Posterior cingulate gyrus (tissue), 11 donors: ENCODE data around the gene MTCL1.

ENCODE experiments used
- DNase-seq, 10 donors: peaks; one replicate each; pipeline versions ENCODE4 v3.0.0 to v3.0.0-alpha.2; 2020 to 2021; ENCODE audit warnings: mixed read lengths in 3 of 10
- intact Hi-C: fragments of 100-400 bp; cut with DNase I; formaldehyde crosslinking; loops from one replicate; pipeline ENCODE4 v1.15.1; 2023

Gene MTCL1

DNA sequence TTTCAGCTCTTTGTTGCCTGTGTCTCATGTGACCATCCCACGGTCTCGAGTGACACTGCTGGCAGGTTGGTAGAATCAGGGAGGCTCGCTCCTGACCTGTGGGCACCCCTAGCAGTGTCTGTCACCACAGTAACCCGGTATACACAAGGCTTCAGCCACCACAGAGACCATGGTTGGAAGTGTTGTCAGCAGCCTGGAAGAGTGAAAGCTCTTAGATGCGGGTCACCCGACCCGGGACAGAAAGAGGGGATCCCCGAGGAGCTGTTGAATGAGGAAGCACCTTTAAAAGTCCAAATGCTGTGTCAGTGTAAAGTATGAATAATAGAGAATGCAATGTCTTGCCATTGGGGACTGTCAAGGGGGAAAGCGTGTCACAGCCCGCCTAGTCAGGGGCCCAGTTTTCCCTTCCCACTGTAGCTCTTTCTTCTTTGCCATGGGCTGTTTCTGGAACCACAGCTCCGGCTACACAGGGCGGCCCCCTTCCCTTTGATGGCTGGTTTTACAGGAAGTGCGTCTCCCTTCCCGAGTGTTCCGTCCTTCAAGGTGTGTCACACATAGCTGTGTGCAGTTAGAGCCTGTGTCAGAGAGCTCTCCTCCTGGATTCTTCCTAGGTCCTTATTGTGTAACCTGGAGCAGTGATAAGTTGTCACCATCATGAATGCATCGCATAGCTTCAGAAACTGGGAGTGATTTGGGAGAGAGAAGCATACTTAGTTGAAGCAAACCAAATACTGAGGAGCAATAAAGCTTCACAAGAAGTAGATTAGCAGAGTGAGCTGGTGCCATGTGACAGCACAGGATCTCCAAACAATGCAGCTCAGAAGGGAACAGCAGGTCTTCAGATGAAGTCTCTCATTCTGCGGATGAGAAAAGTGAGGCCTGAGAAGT, 81.4 kb downstream of the MTCL1 start:
- DNase-seq: no peak
- intact Hi-C loops: loop anchor here (10.0 kb wide), 1 partner anchor 82 kb away; the partner anchor contains the start of gene MTCL1

DNA sequence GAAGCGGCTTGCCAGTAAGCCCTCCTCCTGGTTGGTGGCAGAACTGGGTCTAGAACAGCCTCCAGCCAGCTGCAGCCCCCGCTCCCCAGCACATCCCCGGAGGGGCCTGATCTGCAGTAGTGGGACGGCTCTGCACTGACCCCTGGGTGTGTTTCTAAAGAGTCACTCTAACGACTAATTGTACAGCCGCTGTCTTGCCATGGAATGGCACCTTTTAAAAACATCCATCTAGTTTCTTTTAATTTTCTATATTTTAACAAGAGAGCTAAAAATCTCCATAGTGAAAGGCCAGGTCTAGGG, 82.0 kb downstream of the MTCL1 start:
- intact Hi-C loops: loop anchor here (10.0 kb wide), 1 partner anchor 83 kb away; the partner anchor contains the start of gene MTCL1

DNA sequence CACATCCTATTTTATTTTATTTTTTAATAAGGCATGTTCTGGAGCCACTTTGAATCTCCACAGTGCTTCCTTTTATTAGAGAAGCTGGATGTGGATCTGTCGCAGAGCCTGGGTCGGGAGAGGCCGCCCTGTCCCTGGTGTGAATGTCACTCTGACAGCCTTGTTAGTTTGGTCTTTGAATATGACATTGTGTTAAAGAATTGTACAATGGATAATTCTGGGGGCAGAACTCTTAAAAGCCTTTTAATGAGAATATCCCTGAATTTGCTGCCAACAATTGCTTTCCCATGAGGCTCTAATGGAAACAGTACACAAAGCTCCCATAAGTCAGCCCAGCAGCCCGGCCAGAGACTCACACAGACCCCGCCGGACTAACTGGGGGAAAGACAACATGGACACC, 82.4 kb downstream of the MTCL1 start:
- intact Hi-C loops: loop anchor here (10.0 kb wide), 1 partner anchor 83 kb away; the partner anchor contains the start of gene MTCL1
- no peak for DNase-seq

More for the DNA sequence above, 82.0 kb downstream of the MTCL1 start:
- no peak for DNase-seq

DNA sequence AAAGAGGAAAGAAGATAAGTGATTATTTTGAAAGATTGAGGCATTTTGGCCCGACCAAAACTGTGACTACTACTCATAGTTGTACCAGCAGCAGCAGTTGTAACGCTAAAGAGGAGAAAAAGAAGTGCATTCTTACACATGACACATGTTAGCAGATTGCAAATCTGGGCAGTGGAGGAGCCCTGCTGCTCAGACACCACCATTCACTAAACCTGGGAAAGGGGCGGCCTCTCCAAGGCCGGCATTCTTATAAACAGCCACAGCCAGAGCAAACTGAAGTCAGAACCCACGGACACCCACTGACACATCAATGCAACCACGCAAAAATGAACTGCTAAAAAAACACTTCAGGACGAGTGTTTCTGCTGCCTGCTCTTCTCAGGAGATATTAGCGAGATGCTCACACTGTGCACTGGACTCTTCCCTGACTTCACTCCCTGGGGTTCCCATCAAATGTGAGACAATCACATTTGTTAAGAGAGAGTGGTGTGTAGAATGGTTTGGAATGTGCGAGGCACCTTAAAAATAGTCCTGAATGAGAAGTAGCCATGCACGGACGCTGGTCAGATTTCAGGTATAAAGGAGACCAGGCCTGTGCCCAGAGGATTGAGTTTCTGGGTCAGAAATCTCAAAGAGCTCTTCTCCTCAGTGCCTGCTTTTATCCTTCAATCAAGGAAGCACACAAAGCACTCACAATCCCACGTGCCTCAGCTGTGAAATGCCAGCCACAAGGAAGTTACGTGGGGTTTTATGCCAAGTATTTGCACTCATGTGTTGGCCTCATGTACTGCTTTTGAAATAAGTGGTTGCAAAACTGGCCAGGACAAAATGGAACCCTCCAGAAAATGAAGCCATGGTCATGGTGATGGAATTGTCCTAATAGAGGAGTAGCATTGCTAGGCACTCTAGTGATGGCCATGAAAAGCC, 83.4 kb downstream of the MTCL1 start:
- DNase-seq: no peak
- intact Hi-C loops: loop anchor here (10.0 kb wide), 1 partner anchor 84 kb away; the partner anchor contains the start of gene MTCL1

DNA sequence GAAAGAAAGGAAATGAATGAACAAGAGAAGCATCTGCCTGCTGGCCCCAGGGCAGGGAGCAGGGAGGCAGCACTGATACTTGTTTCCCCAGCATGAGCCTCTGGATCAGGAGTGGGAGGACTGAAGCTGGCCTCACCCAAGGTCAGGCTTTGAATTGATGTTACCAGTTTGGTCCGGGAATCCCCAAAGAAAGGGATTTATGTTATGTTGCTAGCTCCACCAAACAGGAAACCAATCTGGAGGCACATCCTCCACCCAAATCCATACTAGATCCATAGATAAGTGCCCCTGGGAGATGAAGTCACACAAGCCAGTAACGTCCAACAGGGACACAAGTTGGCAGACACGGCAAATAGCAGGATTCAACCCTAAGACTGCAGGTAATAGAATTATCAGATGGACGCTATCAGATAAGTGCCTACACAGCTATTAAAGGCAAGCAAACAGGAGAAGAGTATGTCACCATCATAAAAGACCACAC, 85.9 kb downstream of the MTCL1 start:
- intact Hi-C loops: no loop called here
- DNase-seq: no peak

DNA sequence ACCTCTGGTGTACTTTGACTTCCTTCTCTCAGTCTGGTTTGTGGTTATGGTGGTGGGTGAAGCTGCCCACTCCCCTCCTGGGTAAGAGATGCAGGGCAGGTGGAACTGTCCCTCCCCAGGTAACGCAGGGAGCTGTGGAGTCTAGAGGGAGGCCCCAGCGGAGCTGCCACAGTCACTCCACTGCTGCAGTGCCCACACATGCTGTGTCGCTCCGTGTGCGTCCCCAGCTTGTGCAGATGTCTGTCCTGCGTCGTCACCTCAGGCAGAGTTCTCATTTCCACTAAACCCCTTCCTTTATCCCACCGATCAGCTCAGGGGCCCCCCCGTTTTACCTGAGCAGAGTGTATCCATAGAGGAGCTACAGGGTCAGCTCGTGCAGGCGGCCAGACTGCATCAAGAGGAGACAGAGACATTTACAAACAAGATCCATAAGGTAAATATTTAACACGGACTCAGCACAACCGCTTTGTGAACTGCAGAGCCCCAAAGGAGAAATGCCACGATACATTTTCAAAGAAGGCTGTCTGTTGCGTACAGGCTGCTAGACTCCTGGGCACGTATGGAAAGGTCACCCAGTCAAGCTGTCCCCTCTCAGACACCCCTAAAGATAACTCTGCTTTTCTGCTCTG, 87.4 kb downstream of the MTCL1 start:
- intact Hi-C loops: no loop called here
- no peak for DNase-seq

DNA sequence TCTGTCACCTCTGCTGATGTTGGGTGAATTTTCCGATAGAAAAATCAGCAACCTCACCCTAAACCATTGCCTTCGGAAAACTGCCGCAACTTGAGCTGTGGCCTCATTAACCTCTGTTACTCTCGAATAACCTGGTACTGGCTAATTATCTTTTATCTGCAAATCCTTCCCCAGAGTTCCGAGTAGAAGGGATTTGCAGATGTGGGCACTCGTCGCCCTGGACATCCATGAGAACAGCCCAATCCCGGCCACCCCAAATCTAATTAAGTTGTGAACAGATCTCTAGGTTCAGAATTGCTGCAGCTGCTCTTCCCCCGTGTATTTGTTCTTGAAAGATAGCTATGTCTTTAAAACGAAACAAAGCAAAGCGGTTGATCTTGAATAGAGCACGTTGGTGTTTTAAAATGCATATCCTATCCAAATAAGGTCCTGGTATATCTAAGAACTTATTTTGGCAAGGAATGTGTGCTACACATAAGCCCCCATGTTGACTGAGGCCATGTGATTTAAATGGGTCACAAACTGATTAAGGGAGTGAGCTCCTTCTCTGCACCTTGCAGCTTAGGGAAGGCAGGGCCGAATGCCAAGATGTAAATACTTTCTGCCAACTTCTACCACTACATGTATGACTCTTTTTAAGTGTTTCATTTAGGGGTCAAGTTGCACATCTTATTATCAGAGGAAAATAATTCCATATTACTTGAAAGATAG, 88.2 kb downstream of the MTCL1 start:
- no peak for DNase-seq
- intact Hi-C loops: no loop called here

DNA sequence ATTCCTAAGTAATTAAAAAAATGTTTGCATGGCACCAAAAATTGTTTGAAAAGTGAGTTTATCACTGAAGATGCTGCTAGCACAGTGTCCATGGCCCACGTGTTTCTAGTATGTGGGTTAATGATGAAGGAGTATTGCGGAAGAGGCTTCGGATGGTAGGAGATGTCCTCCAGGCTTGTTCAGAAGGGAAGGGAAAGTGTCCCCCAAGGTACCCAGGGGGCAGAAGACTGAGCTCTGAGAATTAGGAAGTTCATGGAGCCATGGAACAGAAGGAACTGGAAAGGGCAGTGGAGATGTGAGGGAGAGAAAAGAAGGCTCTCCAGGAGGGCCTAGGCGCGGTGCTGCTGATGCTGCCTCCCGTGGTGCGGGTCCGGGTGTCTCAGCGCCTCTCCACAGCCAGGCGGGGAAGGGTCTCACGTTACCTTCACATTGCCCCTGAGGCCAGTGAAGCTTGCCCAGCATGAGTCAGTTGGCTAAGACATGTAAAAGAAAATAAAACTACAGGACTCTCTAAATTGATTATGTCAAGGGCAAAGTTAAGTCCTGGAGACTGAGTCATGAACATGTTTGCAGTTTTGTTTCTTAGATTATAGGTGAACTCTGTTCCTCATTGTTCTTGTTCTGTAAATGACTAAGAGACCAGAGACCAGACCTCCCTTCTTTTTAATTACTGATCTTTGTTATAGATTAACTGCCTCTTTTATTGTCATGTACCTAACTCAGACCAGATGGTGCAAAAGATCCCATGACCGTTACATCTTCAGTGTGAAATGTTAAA, 89.0 kb downstream of the MTCL1 start:
- intact Hi-C loops: no loop called here
- no peak for DNase-seq

DNA sequence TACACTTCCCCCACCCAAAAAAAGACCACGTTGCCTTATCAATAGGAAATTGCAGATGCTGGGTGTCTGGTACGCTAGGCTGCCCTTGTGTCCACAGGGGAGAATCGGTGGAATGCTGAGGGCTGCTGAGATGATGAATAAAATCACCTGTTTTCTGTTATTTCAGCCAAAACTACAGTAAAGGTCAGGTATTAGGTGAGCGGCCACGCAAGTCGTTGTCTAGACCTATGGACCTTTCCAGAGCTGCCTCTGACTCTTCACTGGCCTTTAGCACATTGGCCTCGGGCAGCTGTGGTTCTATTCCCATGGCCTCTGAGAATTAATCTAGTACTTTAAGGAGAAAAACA, 89.6 kb downstream of the MTCL1 start:
- intact Hi-C loops: no loop called here
- DNase-seq: no peak

DNA sequence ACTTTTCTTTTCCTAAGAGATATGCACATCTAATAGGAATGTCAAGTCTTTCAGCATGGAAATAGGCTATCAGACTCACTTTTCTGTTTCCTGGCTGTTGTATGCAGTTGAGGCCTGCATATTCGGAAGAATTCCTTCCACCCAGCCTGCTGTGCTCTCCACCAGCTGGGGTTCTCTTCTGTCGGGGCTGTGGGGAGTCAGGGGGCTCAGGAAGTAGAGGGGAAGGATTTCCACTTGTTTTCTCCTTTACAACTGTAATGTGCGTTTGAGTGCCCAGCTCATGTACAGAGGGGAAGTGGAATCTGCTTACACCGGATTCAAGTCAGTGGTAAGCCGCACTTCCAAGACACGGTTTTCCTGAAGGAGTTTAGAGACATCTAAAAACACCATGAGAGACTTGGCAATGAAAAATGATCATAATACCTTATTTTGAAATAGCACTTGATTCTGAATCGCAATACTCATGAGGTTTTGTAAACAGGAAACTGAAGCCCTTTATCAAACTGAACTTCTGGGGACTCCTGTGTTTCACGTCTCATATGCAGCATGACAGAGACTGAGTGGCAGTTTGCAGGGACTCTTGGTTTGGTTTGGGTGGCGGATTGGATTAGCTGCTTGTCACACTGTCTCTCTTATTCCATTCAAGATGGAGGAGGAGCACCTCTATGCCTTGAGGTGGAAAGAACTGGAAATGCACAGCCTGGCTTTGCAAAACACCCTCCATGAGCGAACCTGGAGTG, 90.4 kb downstream of the MTCL1 start:
- intact Hi-C loops: no loop called here
- no peak for DNase-seq

DNA sequence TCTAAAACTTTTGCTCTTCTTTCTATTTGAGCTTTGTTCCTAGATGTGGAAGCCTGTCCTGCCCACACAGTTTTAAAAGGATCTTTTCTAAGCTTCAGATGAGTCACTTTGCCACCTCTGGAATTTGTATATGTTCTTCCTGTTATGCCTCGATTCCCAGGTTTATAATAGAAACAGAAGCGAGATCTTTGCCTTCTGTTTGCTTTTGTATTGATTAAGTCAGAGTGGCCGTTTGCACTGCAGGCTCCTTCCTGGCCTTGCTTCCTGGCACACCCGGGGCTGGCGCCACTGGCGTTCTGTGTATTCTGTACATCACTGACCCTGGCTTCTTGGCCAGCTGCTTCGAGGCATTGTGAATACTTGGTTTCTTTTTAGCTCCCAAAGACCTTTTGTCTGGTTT, 91.8 kb downstream of the MTCL1 start:
- intact Hi-C loops: no loop called here
- DNase-seq: peak in 1 of 10 donors; percentile 42

DNA sequence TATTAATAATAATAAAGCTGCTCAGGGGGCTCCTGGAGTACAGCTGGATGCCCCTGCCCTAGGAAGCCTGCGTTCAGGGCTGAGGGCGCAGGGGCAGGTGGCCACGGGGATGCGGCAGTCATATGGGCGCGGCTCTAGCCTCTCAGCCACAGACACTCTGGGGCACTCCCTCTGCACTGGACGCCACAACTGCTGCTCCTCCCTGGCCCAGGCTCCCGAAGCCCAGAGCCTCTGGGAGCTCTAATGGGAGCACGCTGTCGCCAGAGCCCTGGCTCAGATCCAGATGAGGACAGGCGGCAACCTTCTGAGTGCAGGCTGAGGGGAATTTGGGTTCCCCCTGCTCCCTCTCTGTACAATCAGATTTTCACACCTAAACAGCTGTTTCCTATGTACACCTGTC, 93.6 kb downstream of the MTCL1 start:
- intact Hi-C loops: no loop called here
- DNase-seq: no peak

DNA sequence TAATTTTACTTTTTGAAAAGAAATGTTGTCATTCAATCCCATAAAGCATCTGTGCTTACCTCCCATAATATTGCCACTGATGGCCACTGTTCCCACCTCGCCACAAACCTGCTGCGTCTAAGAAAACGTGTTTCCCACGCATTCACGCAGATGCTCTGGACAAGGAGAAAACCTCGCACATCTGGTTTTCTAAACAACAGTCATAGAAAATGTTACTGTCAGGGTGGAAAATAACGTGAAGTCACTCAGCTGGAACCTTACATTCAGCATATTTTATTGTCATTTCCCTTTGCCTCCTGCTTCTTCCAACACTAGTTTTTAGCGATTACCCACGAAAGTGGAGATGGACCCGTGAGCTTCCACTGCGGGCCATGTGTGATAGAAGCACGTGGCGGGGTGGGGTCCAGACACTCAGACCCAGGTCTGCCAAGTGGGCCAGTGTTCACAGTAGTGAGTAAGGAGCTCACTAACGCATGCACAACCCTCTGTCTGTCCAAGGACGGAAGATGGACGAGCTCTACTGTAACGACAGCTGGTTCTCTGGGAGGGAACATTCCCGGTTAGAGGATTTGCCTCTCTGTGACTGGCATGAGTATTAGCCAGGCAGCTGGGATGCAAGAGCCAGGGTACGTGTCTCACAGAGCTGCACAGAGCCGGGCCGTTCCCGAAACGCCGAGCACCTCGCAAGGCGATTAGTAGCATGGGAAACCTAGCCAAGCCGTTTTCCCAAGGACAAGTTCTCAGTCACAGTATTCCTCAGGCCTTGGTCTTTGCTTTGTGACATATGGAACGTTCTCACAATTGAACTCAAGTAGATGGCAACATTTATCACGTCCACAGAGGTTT, 94.5 kb downstream of the MTCL1 start:
- intact Hi-C loops: no loop called here
- DNase-seq: peak in 2 of 10 donors; percentile 86 to 87

DNA sequence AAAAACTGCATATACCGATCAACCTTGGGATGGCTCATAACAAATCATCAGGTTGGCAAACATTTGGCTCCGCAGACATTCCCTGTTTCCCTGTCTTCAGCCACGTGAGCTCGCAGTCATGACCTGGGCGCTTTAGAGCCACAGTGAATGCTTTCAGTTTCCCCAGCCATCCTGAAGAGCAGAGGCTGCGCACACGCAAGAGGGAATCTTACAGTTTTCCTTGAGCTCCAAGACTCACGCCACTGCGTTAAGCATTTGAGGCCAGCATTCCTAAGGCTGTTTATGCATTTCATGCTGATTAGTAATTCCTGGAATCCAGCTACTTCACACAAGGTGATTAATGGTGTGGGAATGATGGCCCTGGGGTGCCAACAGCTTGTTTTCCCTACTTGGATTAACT, 95.1 kb downstream of the MTCL1 start:
- no peak for DNase-seq
- intact Hi-C loops: no loop called here

DNA sequence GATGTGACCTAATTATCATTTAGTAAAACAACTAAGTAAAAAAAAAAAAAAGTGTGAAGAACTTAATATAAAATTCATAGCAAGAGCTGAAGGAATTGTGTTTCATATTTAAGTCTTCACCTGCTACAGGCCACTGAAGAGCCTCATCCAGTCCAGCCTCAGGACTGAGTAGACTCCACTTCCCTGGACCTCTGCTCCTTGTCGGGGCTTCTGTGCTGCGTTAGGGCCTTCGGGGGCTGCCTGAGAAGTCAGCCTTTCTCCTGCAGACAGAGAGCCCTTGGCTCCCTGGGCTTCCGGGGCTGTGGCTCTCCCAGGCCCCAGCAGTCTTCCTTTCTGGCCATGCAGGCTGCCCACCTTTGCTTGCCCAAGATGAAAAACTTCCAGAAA, 95.5 kb downstream of the MTCL1 start:
- no peak for DNase-seq
- intact Hi-C loops: no loop called here

DNA sequence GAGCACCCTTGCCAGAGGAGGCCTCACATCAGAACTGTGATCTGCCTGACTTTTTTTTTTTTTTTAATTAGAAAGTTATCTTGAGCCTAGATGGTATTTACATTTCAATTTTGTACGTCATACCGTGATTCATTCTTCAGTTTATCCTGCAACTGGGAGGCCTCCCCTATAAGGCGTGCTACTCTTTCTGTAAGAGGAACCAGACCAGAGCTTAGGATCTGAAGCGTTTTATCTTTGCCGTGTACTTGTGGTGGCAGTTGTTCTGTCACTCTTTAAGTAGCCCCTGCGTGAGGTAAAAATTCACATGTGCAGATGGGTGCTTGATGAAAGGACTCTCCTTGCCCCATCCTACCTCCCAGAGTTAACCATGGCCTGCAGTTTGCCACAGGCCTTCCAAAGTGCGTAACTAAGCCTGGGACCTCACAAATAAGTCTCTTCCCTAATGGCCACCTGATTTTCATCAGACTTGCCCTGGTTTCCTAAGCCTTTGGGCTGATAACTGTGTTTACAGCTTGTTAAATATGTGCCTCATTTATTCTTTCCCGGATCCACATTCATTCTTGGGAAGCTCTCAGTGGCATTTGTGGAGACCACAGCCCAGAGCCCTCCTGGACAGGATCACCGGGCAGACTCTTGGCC, 96.0 kb downstream of the MTCL1 start:
- intact Hi-C loops: no loop called here
- no peak for DNase-seq

DNA sequence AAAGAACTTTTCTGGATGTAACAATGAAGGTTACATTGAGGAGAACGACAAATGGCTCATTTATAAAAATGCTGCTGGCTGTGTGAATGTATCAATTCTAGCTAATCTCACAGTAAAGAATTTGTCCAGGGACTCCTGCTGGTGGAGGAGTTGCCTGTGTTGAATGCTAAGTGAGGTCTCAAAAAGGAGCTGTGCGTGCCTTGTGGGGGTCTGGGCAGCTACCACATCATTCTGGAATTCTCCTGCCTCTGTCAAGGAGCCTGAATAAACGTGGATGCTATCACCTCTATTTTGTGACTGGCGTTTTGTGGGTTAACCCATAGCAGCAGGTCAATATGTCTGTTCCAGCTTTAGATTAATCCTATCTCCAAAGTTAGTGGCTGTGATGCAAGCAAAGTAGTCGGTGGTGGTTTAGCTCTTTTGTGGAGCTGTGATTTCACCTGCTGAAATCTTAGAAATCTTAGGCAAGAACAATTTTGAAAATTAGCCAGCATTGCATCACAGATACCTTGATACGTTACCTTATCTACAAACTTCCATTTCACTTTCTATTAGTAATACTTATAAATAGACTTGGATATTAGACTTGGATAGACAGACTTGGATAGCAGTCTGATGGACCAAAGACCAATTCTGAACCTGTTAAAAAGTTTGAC, 96.8 kb downstream of the MTCL1 start:
- no peak for DNase-seq
- intact Hi-C loops: no loop called here
